Activated CD4-positive, alpha-beta T cell treated with anti-CD3 and anti-CD28 coated beads for 24 hours (primary cell): Measurements from ENCODE around the gene RAB4B.
"Not testable (repeated sequence)": the region's sequence is repeated elsewhere in the genome, so short reads cannot be mapped to it uniquely, and the experiment has no call there.

Experiments
- DNase-seq, 2 donors: peaks; one replicate each; pipeline ENCODE4 v3.0.0-alpha.2; 2020; ENCODE audit warnings: low read depth in 2 of 2

Gene RAB4B

DNA sequence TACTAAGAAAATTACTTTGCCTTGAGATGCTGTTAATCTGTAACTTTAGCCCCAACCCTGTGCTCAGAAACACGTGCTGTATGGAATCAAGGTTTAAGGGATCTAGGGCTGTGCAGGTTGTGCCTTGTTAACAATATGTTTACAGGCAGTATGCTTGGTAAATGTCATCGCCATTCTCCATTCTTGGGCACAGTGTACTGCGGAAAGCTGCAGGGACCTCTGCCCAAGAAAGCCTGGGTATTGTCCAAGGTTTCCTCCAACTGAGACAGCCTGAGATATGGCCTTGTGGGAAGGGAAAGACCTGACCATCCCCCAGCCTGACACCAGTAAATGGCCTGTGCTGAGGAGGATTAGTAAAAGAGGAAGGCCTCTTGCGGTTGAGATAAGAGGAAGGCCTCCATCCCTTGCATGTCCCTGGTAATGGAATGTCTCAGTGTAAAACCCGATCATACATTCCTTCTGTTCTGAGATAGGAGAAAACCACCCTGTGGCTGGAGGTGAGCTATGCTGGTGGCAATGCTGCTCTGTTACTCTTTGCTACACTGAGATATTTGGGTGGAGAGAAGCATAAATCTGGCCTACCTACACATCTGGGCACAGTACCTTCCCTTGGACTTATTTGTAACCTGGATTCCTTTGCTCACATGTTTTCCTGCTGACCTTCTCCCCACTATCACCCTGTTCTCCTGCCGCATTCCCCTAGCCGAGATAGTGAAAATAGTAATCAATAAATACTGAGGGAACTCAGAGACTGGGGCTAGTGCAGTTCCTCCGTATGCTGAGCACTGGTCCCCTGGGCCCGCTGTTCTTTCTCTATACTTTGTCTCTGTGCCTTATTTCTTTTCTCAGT is 44.9 kb downstream of the RAB4B start:
- not testable (repeated sequence) for DNase-seq

- DNase-seq, result not testable (repeated sequence)
Measured at GRCh38 chr19:40824916-40825315, 46.9 kb downstream of the RAB4B start.

DNA sequence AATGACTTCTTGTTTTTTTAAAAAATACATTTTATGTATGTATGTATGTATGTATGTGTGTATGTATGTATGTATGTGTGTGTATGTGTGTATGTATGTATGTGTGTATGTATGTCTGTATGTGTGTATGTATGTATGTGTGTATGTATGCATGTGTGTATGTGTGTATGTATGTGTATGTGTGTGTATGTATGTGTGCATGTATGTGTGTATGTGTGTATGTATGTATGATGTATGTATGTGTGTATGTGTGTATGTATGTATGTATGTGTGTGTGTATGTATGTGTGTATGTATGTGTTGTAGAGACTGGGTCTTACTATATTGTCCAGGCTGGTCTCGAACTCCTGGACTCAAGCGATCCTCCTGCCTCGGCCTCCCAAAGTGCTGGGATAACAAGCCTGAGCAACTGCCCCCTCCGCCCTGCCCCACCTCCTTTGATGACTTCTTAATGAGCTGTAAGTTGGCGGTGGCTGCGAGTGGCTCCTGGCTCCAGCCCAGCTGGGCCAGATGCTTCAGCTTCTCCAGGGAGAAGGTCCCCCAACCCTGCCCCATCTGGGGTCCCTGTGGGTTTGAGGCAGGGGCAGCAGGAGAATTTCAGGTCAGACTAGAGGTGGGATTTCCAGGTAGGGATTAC is 47.5 kb downstream of the RAB4B start:
- DNase-seq, result not testable (repeated sequence)

GRCh38 chr19:40826312-40826698 is 48.3 kb downstream of the RAB4B start:
- DNase-seq, result not testable (repeated sequence)

GRCh38 chr19:40826699-40827385 is 48.8 kb downstream of the RAB4B start:
- not testable (repeated sequence) for DNase-seq

DNA sequence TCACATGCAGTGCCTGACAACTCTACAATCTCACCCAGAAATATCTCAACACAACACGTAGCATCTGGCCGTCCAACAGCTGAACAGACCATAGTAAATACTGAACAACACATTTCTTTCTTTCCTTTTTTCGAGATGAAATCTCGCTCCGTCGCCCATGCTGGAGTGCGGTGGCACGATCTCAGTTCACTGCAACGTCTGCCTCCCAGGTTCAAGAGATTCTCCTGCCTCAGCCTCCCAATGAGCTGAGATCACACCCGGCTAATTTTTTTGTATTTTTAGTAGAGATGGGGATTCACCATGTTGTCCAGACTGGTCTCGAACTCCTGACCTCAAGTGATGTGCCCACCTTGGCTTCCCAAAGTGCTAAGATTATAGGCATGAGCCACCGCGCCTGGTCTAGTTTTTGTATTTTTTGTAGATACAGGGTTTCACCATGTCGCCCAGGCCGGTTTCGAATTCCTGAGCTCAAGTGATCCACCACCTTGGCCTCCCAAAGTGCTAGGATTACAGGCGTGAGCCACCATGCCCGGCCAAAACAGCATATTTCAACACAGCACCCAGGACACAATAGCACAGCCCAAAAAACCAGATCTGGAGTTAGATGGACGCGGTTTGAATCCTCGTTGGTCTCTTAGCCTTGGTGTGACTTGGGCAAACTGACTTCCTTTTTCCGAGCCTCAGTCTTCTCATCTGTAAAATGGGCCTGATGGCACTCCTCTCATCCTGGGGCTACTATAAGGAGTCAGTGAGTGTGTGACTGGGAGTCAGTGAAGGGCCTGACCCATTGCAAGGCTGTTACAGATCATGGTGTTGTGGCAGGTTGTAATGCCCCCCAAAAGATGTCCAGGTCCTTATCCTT is 49.6 kb downstream of the RAB4B start:
- DNase-seq, result no peak

DNA sequence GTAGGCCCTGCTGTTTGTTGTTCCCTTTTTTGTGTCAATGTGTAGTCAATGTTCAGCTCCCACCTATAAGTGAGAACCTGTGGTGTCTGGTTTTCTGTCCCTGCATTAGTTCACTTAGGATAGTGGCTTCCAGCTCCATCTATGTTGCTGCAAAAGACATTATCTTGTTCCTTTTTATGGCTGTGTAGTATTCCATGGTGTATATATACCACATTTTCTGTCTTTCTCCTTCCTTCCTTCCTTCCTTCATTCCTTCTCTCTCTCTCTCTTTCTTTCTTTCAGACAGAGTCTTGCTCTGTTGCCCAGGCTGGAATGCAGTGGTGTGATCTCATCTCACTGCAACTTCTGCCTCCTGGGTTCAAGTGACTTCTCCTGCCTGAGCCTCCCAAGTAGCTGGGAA is 51.2 kb downstream of the RAB4B start:
- DNase-seq, result no peak

DNA sequence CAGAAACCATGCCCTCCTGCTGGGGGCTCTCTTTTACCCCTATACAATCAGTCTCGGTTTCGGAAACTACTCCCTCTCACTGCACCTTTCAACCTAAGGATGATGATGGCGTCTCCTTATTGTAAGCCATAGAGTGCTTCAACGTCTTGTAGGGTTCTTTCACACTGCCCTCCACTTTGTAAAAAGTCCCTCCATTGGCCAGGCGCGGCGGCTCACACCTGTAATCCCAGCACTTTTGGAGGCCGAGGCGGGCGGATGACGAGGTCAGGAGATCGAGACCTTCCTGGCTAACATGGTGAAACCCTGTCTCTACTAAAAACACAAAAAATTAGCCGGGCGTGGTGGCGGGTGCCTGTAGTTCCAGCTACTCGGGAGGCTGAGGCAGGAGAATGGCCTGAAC is 52.7 kb downstream of the RAB4B start:
- not testable (repeated sequence) for DNase-seq

DNA sequence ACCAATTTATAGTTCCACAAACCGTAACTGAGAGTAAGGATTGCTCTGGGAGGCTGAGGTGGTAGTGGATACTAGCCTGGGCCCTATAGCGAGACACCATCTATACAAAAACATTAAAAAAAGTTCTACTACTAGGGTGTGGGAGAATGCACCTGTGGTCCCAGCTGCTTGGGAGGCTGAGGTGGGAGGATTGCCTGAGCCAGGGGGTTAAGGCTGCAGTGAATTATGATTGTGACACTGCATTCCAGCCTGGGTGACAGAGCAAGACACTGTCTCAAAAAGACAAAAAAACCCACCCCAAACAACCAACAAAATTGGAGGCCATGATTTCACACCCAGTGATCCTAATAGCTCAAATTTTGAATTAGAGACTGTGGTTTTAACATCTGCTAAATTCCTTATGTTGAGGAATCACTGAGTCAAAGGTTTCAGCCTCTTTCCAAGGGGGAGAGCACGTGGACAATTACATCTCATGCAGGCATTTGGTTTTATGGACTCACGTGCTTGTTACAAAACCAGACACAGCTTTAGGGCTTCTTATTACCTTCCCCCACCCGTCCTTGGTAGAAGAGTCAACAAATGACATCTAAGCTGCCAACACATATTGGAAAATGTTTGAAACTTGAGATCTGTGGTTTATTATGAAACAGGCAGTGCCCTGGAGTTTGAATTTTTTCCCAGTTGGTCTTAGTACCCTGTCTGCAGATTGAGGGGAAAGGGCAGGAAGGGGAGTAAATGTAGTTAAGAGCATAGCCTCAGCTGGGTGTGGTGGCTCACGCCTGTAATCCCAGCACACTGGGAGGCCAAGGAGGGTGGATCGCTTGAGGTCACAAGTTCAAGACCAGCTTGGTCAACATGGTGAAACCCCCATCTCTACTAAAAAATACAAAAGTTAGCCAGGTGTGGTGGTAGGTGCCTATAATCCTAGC is 53.7 kb downstream of the RAB4B start:
- no peak for DNase-seq

DNA sequence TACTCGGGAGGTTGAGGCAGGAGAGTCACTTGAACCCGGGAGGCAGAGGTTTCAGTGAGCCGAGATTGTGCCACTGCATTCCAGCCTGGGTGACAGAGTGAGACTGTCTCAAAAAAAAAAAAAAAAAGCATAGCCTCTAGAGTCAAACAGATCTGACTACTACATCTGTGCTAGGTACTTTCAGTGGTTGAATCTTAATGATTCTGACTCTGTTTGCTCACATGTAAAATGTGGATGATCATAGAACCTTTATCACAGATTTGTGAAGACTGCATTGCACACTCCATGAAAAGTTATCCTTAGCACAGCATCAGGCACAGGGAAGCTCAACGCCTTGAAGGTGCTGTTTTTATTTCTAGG is 54.4 kb downstream of the RAB4B start:
- DNase-seq, result not testable (repeated sequence)

DNA sequence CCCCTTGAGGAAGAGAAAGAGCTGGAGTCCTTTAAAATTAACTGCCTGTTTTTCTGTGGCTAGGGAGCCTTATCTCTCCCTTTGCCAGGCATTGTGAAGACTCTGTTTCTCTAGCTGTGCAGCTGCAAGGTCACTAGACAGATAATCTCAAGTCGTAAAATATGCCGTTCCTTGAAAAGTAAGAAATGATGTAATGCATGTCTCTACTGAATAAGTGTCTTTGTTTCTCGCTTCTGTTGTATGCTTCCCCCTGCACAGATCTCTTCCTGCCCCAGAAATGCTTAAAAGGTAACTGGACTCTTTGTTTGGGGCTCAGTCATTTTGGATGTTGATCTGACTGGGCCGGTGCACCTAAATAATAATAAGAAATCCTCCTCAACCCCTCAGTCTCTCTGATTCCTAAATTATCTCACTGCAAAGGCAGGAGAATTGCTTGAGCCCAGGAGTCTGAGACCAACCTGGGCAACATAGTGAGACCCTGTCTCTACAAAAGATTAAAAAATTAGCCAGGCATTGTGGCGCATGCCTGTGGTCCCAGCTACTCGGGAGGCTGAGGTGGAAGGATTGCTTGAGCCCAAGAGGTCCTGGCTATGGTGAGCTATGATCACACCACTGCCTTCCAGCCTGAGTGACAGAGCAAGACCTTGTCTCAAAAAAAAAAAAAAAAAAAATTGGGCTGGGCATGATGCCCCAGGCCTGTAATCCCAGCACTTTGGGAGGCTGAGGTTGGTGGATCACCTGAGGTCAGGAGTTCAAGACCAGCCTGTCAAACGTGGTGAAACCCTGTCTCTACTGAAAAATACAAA is 55.9 kb downstream of the RAB4B start:
- DNase-seq, result not testable (repeated sequence)

DNA sequence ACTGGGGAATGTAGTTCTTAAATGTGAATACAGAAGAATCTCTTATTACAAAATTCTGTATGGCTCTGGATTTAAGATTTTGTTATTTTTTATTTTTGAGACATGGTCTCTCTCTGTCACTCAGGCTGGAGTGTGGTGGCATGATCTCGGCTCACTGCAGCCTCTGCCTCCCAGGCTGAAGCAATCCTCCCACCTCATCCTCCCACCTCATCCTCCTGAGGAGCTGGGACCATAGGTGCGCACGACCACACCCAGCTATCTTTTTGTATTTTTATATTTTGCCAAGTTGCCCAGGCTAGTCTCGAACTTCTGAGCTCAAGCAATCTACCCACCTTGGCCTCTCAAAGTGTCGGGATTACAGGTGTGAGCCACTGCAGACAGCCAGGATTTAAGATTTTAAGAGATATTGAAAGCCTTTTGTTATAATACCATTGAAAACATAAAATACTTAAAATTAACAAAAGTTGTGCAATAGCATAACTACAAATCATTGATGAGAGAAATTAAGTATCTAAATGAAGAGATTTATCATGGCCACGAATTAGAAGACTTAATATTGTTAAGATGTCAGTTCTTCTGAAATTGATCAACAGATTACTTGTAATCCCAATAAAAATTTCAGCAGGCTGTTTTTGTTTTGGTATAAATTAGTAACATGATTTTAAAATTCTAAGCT is 58.8 kb downstream of the RAB4B start:
- no peak for DNase-seq

DNA sequence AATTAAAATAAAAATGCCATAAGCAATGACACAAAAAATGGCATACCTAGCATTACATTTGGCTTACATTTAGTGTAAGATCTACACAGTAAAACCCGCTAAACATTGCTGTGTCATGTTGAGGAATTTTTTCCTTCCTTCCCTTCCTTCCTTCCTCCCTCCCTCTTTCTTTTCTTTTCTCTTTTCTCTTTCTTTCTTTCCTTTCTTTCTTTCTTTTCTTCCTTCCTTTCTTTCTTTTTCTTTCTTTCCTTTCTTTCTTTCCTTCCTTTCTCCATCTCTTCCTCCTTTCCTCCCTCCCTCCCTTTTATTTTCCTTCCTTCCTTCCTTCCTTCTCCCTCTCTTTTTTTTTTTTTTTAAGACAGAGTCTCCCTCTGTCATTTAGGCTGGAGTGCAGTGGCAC is 60.4 kb downstream of the RAB4B start:
- not testable (repeated sequence) for DNase-seq

- DNase-seq, result not testable (repeated sequence)
Measured at GRCh38 chr19:40842012-40842411, 64.0 kb downstream of the RAB4B start.

DNA sequence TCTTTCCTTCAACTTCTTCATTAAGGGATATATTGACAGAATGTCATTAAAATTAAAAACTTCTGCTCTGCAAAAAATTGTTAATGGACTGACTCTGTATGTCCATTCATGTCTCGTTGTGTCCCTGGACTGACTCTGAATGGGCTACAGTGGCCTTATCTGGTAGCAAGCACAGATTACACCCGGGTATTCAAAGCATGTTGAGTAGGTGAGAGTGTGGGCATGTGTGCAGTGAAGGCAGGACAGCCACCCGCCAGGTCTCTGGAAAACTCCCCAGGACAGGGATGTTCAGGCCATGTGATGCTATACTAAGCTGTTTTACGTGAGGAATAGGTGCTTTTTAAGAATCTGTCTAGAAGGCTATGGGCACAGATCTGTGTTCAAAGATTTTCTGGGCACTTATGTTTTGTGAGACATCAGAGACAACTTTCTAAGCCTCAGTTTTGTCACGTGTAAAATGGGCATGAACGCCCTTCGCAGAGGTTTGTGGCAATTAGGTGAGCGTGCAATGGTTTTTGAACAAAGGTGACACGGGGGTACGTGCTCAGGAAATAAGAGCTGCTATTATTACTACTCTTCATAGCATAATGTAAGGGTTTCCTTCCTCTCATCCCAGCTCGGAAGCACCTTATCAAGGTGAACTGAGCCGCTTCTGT is 65.1 kb downstream of the RAB4B start:
- DNase-seq, result not testable (repeated sequence)

DNA sequence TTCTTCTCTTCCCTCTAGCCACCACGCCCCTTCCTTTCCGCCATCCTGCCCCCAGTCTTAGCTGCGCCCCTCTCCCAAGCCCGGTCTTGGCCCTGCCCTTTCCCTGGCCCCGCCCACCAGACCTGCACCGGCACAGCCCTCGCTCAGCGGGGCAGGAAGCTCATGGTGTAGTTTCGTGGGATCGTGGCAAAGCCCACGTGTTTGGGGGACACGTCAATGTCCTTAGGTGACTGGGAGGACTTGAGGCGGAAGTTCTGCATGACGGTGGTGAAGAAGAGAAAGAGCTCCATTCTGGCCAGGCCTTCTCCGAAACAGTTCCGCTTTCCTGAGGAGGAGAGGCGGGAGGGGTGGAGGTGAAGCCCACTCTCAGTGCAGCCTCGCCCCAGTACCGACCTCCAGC is 65.6 kb downstream of the RAB4B start:
- peak; percentile 53 for DNase-seq
